Stimulated activated CD4-positive, alpha-beta T cell treated with anti-CD3 and anti-CD28 coated beads, Interleukin-15, amount 100 ng/mL, for 48 hours (primary cell): ENCODE data around the gene TIMM23B.
"Not testable (repeated sequence)": the region's sequence is repeated elsewhere in the genome, so short reads cannot be mapped to it uniquely, and the experiment has no call there.

Experiments used
- DNase-seq, 2 donors: peaks; one replicate each; pipeline ENCODE4 v3.0.0-alpha.2; 2020; ENCODE audit warnings: low read depth in 2 of 2

Gene TIMM23B

DNA sequence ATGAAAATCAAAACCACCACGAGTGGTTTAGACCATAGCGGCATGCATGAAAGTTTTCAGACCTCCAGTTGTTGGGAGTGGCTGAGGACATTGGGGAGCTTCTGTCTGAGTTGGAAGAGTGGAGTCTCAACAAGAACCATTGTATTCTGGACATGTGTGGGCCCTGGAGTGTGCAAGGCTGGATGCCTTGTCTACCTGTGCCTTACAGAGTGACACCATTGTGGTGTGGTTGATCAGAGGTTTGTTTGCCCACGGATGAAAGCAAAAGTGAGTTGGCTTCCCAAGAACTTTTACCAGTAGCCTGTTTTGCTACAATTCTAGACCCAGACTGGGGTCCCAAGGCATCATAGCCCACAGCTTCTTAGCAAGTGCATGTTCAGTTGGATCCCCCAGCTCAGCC, 35.9 kb downstream of the TIMM23B start:
- not testable (repeated sequence) for DNase-seq

DNA sequence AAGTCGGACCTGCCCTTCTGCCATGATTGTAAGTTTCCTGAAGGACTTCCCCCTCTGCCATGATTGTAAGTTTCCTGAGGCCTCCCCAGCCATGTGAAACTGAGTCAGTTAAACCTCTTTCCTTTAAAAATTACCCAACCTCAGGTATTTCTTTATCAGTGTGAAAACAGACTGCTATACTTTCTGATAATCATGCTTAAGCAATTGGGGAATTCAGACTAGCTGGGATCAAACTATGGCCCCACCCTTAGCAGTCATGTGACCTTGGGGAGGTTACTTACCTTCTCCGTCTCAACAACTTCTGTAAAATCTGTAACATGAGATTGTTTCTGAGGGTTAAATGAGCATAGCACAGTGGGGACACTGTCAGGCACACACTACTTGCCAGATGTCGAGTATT, 45.4 kb downstream of the TIMM23B start:
- not testable (repeated sequence) for DNase-seq

DNA sequence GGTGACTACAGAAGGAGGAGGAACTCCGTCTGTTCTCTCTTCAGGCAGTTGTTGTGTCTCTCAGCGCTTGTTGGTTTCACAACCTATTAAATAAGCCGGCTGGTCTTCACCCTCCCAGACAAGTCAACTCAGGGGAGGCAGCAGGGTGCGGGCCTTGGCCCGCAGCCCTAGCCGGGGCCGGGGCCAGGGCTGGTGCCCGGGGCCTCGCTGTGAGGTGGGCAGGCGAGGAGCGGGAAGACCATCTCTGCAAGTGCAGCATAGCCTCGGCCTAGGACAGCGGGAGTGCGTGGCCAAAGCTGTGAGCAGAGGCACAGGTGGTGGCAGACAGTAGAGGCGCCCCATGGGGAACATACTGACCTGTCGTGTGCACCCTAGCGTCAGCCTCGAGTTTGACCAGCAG, 46.5 kb downstream of the TIMM23B start, which contains the start of gene AGAP6:
AGAP6 (plus strand) TSS at position 31 of the 400 bp plus-strand sequence; CDS start at position 341, 310 bp downstream.
- not testable (repeated sequence) for DNase-seq

DNA sequence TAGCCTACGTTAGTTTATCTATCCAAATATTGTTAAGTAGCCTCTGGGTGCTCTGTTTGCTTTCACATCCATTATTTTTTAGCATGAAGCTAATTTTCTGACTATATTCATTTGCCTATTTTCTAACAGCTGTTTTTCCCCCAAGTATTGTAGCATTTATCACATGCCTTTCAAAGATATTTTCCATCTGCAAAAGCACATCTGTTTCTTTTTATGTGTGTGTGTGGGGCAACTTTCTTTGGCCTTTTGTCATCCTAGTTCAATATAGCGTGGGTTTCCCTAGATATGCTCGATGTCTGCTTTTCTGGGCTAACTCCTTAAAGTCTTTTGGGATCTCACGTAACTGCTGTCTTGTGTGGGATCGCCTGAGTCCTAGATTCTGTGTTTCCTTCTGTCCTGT, 53.5 kb downstream of the TIMM23B start:
- not testable (repeated sequence) for DNase-seq

DNA sequence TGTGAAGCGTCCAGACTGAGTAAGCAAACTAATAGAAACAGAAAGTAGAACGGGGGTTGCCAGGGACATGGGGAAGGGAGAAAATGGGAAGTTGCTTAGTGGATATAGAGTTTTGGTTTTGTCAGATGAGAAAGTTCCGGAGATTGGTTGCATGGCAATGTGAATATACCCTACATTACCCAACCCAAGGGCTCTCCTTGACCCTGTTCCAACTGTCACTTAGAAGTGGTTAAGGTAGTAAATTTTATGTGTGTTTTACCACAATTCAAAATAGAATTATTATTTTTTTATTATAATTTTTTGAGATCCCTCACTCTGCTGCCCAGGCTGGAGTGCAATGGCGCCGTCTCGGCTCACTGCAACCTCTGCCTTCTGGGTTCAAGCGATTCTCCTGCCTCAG, 72.2 kb downstream of the TIMM23B start:
- DNase-seq, result not testable (repeated sequence)

DNA sequence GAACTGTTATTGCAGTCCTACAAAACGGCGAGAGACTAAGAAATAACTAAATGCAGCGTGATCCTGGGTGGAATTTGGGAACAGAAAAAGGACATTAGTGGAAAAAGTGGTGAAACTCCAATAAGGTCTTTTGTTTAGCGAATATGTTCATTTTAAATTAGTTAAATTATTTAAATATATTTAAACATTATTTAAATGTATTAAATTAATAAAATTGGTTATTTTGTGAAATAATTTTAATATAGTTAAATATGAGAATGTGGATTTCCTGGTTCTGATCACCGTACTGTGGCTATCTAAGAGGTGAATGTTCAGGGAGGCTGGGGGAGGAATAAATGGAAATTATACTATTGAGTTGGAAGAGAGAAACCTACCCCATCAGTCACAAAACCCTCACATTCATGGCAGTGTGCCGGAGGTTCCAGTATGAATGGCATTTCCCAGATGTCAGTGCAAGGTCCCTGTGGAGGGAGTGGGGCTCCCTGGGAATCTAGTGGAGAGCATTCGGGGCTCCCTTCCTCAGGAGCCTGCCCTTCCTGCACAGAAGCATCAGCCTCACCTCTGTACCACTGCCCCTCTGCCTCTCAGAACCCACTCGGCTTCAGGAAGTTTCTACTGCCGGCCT, 73.9 kb downstream of the TIMM23B start:
- DNase-seq, result not testable (repeated sequence)

DNA sequence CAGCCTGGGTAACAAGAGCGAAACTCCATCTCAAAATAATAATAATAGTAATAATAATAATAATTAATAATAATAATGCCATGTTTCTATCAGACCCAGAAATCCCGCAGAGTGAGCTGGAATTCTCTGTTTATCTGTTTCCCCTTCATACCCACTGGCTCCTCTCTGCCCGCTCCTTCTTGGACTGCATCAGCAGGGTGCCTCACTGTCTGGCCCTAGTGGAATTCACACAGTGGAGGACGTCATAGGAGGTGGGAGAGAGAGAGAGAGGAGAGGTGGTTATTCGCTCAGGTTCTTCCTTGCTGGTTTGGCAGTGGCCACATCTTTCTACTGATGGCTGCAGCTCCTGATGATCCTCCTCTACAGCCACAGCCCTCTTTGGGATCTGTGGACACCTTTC, 75.1 kb downstream of the TIMM23B start:
- DNase-seq, result not testable (repeated sequence)

DNA sequence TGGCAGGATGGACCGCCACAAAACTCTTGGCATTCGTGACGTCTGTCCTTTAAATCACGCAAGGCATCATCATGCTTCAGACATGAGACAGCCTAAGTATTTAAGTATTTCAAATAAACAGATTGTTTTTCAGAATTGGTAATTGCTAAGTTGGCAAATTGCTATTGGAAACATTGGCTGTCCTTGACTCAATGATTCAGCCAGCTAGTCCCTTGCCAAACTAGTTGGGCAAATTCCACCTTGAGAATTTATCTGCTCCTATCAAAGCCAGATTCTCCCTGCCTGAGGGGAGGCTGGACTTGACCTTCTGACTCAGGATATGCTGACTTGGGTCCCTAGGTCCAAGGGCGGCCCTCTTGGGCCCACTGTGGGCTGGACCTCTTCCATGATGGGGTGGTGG, 75.8 kb downstream of the TIMM23B start:
- not testable (repeated sequence) for DNase-seq

DNA sequence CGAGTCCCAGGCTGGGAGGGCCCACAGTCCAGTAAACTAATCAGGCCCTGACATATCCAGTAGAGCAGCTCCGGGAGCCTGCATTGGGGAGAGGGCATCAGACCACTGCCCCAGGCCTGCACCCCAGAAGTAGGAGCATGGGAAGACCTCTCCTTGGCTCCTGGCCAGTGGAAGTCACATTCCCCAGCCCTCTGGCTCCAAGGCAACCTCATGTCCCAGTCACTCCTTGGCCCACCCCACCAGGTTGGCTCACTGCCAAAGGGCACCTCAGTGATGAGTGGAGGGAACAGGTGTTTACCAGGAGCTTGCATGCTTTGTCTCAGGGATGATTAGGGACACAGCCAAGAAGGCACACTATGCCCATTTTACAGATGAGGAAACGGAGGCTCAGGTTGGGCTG, 77.4 kb downstream of the TIMM23B start:
- DNase-seq, result not testable (repeated sequence)

DNA sequence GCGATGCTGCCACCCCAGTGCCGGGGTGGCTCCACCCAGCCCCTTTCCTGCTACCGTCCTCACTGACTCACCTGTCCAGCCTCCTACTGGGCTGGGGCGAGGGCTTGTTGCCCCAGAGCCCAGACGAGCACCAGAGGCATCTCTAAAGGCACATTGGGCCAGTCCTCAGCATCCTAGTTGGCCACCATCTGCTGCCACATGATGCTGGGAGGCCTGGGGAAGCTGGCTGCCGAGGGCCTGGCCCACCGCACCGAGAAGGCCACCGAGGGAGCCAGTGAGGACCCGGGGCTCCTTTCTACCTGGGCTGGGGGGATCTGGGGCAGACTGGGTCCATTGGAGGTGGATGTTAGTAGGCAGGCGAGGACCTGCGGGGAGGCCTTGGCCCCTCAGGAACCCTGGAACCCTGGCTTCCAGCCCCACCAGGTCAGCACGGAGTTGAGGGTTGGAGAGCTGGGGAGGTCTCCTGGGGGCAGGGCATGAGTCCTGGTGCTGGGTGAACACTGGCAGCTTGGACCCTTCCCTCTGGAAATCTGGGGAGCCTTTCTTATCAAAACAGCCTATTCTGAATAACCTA, 78.7 kb downstream of the TIMM23B start:
- DNase-seq, result not testable (repeated sequence)

DNA sequence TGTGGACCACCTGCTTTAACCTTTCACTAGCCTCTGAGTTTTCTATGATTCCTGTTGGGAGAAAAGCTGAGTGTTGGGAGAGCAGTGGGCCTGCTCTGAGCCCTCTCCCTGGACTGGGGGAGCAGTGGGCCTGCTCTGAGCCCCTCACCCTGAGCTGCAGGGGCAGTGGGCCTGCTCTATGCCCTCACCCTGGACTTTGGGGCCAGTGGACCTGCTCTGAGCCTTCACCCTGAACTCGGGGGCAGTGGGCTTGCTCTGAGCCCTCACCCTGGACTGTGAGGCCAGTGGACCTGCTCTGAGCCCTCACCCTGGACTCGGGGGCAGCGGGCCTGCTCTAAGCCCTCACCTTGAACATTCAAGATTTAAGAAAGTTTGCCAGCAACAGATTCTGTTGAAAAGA, 79.8 kb downstream of the TIMM23B start:
- DNase-seq, result no peak
